GM12864 (cell line): ENCODE measurements around the gene SNAPIN.

ENCODE experiments used
- DNase-seq: peaks from one replicate; pipeline ENCODE4 v3.0.0-alpha.2; 2011; ENCODE audit warnings: low read depth
- H3K4me3 ChIP-seq: 2 replicates; pipeline ENCODE4 v1.5.1; 2011; ENCODE audit warnings: mild to moderate bottlenecking, low read depth, low read length, control low read depth
- TF ChIP-seq, protein P1 (sequence below): IDR thresholded peaks from 2 replicates; pipeline ENCODE4 v1.5.1; 2011; ENCODE audit warnings: low read depth, mild to moderate bottlenecking, moderate library complexity, low read length, control low read depth, inconsistent platforms; ENCODE audit errors: missing control alignments

Gene SNAPIN

DNA sequence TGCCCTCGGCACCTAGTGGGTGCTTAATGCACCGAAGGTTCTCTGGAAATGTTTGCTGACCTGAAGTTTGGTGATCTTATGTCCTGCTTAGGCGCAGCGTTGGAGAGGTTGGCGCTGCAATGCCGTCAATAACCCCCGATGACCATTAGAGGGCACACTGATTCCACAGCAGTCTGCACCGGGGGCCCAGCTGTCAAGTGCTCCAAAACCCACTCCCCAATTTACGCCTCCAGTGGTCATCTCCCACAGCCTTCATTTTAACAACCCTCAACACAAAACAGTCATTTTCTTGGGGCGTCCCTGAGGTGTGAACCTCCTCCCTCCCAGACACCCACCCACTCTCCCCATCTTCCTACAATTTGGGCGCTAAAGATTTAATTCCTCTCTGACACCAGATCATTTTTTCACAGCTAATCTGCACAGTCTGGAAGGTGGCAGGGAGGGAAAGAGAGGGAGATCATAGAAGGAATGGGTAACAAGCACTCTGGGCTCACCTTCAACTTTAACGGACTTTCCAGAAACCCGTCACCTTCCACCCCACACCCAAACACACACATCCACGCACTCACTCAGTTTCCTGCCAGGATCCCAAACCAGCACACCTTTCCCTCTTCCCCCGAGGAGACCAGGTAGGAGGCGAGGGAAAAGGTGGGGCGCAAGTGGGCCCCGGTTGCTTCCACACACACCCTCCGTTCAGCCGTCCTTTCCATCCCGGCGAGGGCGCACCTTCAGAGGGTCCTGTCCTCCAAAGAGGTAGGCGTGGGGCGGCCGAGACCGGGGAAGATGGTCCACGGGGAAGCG is 19.4 kb downstream of the SNAPIN start:
- TF ChIP-seq, protein P1, sequence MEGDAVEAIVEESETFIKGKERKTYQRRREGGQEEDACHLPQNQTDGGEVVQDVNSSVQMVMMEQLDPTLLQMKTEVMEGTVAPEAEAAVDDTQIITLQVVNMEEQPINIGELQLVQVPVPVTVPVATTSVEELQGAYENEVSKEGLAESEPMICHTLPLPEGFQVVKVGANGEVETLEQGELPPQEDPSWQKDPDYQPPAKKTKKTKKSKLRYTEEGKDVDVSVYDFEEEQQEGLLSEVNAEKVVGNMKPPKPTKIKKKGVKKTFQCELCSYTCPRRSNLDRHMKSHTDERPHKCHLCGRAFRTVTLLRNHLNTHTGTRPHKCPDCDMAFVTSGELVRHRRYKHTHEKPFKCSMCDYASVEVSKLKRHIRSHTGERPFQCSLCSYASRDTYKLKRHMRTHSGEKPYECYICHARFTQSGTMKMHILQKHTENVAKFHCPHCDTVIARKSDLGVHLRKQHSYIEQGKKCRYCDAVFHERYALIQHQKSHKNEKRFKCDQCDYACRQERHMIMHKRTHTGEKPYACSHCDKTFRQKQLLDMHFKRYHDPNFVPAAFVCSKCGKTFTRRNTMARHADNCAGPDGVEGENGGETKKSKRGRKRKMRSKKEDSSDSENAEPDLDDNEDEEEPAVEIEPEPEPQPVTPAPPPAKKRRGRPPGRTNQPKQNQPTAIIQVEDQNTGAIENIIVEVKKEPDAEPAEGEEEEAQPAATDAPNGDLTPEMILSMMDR = peak; percentile 97
- peak overlapping the region; percentile 42; the same call in 1 of the 2 replicates for H3K4me3 ChIP-seq
- DNase-seq = no peak

DNA sequence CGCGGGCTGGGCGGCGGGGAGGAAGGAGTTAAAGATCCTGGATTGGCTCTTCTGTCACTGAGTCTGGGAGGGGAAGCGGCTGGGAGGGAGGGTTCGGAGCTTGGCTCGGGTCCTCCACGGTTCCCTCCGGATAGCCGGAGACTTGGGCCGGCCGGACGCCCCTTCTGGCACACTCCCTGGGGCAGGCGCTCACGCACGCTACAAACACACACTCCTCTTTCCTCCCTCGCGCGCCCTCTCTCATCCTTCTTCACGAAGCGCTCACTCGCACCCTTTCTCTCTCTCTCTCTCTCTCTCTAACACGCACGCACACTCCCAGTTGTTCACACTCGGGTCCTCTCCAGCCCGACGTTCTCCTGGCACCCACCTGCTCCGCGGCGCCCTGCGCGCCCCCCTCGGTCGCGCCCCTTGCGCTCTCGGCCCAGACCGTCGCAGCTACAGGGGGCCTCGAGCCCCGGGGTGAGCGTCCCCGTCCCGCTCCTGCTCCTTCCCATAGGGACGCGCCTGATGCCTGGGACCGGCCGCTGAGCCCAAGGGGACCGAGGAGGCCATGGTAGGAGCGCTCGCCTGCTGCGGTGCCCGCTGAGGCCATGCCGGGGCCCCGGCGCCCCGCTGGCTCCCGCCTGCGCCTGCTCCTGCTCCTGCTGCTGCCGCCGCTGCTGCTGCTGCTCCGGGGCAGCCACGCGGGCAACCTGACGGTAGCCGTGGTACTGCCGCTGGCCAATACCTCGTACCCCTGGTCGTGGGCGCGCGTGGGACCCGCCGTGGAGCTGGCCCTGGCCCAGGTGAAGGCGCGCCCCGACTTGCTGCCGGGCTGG is 20.2 kb downstream of the SNAPIN start, which contains the start of gene NPR1:
TSS of gene NPR1 (plus strand) at position 170 of the 818 bp plus-strand sequence. CDS start at position 591, 421 bp downstream.
- DNase-seq = no peak
- TF ChIP-seq, protein P1 = no peak
- peak within 1 kb of the TSS; percentile 42 for H3K4me3 ChIP-seq

DNA sequence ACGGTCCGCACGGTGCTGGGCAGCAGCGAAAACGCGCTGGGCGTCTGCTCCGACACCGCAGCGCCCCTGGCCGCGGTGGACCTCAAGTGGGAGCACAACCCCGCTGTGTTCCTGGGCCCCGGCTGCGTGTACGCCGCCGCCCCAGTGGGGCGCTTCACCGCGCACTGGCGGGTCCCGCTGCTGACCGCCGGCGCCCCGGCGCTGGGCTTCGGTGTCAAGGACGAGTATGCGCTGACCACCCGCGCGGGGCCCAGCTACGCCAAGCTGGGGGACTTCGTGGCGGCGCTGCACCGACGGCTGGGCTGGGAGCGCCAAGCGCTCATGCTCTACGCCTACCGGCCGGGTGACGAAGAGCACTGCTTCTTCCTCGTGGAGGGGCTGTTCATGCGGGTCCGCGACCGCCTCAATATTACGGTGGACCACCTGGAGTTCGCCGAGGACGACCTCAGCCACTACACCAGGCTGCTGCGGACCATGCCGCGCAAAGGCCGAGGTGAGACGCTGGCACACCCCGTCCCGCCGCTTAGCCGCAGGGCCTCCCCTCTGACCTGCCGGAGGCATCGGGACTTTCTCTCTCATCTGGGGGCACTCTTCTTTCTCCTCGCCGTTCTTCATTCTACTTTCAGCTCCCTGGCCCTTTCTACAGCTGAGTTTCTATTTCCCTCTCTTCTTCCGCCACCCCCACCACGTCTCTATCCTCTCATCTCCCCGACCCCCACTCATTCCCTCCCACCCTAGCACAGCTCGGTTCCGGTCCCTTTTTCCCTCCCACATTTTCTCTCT is 21.0 kb downstream of the SNAPIN start:
- TF ChIP-seq, protein P1 = peak; percentile 31
- DNase-seq = no peak
- H3K4me3 ChIP-seq = peak overlapping the region; percentile 42

DNA sequence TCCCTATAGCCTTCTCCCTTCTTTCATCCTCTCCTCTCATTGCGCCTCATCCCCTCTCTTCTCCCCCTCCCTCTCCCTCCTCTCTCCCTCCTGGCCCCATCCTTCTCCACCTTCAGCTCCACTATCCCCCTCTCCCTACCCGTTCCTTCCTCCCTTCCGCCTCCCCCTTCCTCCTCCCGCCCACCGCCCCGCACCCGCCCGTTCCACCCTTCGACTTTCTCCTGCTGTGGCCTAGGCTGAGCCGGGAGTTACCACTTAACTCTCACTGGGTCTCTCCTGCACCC is 21.6 kb downstream of the SNAPIN start:
- no peak for DNase-seq
- H3K4me3 ChIP-seq = no peak overlapping the region
- TF ChIP-seq, protein P1 = no peak

DNA sequence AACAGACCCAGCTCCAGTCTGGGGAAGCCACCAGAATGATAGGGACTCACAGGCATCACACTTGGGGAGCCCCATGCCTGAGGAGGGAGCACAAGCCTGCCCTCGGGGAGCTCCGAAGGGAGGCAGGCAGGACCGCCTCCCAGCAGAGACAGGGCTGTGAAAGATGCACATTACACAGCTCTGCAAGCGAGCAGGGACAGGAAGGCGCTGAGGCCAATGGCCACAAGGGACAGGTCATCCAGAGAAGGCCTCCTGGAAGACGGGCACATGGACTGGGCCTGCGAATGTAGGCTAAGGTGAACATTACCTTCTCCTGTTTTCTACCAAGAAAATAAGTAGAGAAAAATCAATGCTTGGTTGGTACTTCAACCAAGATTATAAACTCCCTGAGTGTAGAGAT is 24.2 kb downstream of the SNAPIN start:
- DNase-seq = no peak
- TF ChIP-seq, protein P1 = no peak
- H3K4me3 ChIP-seq = no peak overlapping the region

DNA sequence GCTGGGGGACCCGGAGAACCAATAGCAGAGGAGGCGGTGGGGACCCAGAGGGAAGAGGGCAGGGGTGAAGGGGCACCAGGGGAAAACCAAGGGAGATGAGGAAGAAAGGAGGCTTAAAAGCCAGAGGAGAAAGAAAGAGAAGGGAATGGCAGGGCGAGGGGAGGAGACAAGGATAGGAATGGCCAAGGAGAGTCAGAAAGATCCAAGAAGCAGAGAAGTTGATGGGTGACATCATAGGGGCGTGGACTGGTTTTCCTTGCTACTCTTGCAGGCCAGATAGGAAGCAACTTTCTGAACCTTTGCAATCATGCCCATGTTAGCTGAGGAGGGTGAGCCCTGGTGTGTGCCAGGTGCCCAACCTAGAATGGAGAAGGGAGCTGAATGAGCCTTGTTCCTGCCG is 25.4 kb downstream of the SNAPIN start:
- TF ChIP-seq, protein P1 = no peak
- H3K4me3 ChIP-seq = no peak overlapping the region
- no peak for DNase-seq
